GM12872 (cell line): ENCODE results near the gene ACP7.

ENCODE experiments used
- TF ChIP-seq, protein P1 (sequence below): IDR thresholded peaks from 3 replicates; pipeline ENCODE4 v1.5.1; 2011; ENCODE audit warnings: low read depth, mild to moderate bottlenecking, low read length, moderate library complexity; ENCODE audit not compliant: insufficient read depth

ACP7 gene

DNA sequence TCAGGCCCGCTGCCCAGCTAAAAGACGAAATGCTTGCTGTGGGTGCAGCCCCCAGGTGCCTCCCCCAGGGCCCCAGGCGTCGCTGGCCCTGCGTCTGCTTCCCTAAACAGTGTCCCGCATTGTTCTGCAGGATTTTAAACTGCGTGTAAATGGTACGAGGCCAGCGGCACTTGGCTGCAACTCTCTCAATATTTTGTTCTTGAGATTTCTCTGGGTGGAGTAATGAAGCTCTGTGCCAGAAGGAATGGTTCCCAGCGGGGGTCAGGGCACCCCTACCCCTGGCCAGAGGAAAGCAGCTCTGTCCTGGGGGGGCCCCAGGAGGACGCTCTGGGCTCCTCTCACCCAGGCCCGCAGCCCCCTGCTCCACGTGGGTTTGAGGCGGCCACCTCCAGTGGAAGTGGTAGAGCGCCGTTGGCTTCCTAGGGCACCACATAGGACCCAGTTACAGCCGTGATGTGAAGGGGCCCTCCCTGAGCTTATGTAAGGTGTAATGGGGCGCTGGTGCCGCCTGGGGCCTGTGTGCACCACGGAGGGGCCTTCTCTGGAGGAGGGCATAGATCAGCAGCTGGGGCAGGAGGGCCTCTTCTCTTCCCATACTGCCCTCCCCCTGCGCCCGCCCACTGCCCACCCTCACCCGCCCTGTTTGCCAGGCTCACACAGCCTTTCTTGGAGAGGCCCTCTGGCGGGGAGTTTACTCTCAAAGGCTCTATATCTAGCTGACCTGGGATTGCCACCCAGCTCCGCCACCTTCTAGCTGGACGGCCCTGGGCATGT is 61.2 kb downstream of the ACP7 start:
- TF ChIP-seq, protein P1, sequence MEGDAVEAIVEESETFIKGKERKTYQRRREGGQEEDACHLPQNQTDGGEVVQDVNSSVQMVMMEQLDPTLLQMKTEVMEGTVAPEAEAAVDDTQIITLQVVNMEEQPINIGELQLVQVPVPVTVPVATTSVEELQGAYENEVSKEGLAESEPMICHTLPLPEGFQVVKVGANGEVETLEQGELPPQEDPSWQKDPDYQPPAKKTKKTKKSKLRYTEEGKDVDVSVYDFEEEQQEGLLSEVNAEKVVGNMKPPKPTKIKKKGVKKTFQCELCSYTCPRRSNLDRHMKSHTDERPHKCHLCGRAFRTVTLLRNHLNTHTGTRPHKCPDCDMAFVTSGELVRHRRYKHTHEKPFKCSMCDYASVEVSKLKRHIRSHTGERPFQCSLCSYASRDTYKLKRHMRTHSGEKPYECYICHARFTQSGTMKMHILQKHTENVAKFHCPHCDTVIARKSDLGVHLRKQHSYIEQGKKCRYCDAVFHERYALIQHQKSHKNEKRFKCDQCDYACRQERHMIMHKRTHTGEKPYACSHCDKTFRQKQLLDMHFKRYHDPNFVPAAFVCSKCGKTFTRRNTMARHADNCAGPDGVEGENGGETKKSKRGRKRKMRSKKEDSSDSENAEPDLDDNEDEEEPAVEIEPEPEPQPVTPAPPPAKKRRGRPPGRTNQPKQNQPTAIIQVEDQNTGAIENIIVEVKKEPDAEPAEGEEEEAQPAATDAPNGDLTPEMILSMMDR = no peak

DNA sequence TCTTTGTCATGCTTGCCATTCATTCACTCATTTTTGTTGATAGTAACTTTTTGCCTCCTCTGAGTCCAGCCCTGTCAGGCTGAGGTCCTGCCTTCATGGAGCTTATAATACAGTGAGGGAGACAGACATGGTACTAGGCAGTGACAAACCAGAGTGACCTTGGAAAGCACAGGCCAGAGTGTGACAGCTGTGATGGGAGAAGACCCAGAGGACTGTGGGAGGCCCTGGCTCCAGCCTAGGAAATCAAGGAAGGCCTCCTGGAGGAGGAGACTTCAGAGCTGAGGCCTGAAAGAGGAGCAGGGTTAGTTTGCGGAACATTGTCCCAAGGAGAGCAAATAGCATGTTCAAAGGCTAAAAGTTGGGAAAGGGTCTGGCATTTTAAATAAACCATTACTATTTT is 61.9 kb downstream of the ACP7 start:
- TF ChIP-seq, protein P1 = no peak

DNA sequence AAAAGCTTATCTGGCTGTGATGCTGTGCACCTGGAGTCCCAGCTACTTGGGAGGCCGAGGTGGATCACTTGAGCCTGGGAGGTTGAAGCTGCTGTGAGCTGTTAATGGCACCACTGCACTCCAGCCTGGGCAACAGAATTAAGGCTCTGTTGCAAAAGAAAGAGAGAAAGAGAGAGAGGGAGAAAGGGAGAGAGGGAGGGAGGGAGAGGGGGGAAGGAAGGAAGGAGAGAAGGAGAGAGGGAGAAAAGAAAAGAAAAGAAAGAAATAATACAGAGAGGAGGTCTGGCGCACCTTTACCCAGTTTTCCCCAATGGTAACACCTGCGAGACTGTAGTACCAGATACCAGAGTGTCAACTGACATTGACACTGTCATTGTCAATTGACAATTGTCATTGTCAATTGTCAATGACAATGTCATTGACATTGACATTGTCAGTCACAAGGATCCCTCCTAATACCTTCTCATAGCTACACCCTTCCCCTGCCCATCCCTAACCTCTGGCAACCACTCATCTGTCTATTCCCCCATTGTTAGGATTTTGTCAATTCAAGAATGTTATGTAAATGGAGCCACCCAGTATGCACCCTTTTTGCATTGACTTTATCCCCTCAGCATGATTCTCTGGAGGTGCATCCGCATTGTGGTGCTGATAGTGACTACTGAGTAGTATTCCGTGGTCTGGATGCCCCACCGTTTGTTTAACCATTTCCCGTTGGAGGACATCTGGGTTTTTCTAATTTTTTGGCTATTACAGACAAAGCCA is 62.7 kb downstream of the ACP7 start:
- TF ChIP-seq, protein P1 = no peak

DNA sequence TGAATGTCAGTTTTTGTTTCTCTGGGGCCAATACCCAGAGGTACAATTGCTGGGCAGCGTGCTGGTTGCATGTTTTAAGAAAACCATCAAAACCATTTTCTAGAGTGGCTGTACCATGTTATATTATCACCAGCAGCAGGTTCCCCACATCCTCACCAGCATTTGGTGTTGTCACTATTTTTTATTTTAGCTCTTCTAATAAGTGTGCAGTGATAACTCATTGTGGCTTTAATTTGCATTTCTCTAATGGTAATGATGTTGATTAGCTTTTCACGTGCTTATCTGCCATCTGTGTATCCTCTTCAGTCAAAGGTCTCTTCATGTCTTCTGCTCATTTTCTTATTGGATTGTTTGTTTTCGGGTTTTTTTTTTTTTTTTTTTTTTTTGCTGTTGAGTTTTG is 63.3 kb downstream of the ACP7 start:
- TF ChIP-seq, protein P1 = no peak

DNA sequence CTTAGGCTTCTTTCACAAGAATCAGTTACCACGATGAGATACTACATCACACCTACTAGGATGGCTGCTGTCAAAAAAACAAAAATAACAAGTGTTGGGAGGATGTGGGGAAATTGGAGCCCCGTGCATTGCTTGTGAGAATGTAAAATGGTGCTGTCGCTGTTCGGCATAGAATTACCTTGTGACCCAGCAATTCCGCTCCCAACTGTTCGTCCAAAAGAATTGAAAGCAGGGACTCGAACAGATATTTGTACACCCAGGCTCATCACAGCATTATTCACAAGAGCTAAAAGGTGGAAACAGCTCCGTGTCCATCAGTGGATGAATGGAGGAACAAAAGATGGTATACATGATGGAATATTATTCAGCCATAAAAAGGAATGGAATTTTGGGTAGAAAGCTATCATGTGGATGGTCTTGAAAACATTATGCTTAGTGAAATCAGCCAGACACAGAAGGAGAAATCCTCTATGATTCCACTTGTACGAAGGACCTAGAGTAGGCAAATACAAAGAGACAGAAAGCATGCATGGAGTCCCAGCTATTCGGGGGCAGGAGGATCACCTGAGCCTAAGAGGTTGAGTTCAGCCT is 64.9 kb downstream of the ACP7 start:
- TF ChIP-seq, protein P1 = no peak

DNA sequence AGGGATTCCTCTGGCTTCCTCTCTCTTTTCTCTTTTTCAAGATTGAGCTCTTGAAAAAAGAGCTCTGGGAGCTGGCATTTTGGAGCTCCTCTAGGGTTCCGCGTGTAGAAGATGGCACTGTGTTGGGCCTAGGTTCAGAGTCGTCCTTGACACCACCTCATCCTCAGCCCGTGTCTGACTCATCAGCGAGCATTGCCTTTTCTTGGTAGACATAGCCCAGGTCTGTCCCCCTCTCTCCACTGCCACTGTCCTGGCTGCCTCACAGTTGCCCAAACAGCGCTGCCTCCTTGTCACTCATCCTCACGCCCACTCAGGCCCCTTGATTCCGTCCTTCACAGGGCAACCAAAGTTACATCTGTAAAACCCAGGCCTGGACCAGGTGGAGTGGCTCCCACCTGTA is 66.1 kb downstream of the ACP7 start:
- TF ChIP-seq, protein P1 = no peak
